Testis (tissue), 2 donors: Measurements from ENCODE around the gene ZNRF4.

ENCODE experiments used
- POLR2A ChIP-seq: fragments of 450-650 bp; IDR thresholded peaks from one replicate; pipeline ENCODE4 v1.6.1; 2017; ENCODE audit warnings: antibody characterized with exemption, mild to moderate bottlenecking, moderate library complexity
- TF ChIP-seq, protein P1 (sequence below), 3 experiments: fragments of 450-650 bp in 2 of 3; fragments of 200-600 bp in 1 of 3; sonication (generic) in 1 of 3; IDR thresholded peaks; one replicate each; pipeline ENCODE4 v1.5.1; 2016 to 2019; ENCODE audit warnings: antibody characterized with exemption in 3 of 3, mild to moderate bottlenecking in 2 of 3, moderate library complexity in 1 of 3

DNA sequence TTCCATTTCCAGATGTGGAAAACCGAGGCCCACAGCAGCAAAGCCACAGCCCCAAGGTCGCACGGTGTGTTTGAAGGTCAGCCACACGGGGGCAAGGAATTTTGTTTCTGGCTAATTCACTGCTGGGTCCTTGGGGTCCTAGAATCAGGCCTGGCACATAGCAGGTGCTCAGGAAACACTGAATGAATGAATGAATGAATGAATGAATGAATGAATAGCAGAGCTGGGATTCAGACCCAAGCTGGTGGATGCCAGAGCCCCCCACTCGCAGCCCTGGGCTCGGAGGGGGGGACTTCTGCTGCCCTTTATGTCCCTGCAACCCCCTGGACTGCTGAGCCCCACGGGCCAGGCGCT, 37.0 kb downstream of the ZNRF4 start:
- TF ChIP-seq, protein P1, sequence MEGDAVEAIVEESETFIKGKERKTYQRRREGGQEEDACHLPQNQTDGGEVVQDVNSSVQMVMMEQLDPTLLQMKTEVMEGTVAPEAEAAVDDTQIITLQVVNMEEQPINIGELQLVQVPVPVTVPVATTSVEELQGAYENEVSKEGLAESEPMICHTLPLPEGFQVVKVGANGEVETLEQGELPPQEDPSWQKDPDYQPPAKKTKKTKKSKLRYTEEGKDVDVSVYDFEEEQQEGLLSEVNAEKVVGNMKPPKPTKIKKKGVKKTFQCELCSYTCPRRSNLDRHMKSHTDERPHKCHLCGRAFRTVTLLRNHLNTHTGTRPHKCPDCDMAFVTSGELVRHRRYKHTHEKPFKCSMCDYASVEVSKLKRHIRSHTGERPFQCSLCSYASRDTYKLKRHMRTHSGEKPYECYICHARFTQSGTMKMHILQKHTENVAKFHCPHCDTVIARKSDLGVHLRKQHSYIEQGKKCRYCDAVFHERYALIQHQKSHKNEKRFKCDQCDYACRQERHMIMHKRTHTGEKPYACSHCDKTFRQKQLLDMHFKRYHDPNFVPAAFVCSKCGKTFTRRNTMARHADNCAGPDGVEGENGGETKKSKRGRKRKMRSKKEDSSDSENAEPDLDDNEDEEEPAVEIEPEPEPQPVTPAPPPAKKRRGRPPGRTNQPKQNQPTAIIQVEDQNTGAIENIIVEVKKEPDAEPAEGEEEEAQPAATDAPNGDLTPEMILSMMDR (IDR thresholded peaks at IDR 0.05) = no peak
- TF ChIP-seq POLR2A = no peak
